HT1080 (cell line): ENCODE results near the gene DHX9. TPM values are rescaled to one million over a fixed set of nuclear protein-coding genes. Genes with fewer than 3 reads are reported as not detected.
A peak's percentile ranks its signal among the peaks of the same experiment; 100 is the strongest.

ENCODE experiments used
- DNase-seq: peaks from one replicate; pipeline ENCODE4 v3.0.0-alpha.2; 2015; ENCODE audit warnings: low read depth
- polyA plus RNA-seq, 2 experiments: library from polyadenylated mRNA; depleted of rRNA; stranded (reverse); fragments of >200 nt; gene quantifications; 2 replicates each; pipeline ENCODE4 v1.2.3, GENCODE V29; 2015
- total RNA-seq: library from RNA; depleted of rRNA; stranded (reverse); fragments of >200 nt; shearing (Covaris generic); gene quantifications from 2 replicates; pipeline ENCODE4 v1.2.3, GENCODE V29; 2014; rRNA removed

DHX9 gene
- total RNA-seq, result 198 and 201 TPM in 2 replicates
- polyA plus RNA-seq (2015; cell fraction: cytosol; rRNA removed), result 118 and 136 TPM in 2 replicates
- polyA plus RNA-seq (2015; cell fraction: nucleus; rRNA removed), result 363 and 410 TPM in 2 replicates

DNA sequence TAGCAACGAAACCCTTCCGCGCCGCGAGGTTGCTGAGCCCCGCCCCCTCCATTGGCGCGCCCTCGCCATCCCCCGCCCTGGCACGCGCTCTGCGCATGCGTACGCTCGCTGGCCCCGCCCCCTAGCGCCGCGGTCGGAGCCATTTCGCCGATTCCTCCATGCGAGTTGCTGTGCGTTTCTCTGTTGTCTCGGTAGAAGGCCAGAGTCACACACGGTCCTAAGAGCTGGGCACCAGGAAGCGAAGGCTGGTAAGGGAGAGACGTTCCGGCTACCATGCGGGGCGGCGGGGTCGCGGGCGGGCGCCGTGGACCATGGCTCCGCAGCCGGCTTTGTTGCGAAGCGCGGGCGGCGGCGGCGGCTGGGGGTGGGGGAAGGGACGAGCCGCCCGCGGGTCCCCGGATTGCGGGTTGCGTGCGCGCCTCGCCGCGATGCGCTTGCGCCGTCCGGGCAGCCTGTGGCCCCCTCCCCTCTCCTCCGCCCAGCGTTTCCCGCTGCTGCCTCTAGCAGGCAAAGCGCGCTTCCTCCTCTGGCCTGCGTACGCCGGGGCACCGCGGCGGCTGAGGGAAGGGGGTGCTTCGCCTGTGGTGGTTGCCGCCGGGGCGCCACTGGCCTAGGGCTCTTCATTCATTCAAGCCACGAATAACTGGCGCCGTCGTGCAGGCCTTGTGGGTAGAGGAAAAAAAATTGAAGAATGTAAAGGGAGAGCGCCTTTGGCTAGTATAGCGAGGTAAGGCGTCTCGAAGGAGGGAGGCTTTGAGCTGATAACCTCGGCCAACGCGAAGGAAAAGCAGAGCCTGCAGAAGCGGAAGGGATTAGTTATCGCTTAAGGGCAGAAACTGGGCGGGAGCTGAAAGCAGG is at the start of gene DHX9:
Gene DHX9, plus strand, starts transcription at position 139 of the 858 bp plus-strand sequence. CDS start 3,220 bp downstream, outside the sequence.
- DNase-seq, result peak; percentile 80

DNA sequence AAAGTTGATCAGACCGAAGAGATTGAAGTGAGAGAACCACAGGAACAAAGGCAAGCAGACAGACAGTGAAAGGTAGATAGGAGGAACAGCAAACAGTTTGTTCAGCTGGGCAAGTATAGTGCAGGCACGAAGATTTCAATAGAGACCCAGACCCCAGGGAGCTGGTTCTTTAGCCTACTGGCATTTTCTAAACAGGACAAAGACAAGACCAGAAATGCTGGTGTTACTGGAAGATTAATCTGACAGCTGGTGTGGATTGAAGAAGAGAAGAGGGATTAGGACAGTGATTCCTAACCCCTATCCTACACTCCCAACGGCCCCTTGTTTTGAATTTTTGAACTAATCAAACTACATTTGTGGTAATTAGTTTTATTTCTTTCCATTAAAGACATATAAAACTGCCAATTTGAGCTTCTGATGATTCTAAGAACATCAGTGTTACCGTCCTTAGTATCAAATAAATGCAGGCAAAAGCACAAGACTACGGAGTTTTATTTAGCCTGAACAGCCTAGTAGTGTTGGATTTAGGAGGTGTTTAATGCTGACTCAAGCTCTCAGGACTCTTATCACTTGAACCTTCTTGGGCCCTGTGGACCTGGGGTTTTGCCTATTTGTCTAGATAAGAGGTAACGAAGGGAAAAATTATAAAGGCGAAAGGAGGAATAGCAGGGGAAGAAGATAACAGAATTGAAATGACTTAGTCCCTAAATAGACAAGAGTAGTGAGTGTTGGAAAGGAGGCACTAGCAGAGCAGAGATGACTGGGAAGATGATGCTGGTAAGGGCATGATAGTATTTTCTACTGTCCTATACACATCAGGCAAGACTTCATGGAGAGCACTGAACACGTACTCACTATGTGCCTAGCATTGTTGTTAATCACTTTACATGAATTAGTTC is 47.6 kb upstream of the DHX9 start:
- DNase-seq, result no peak

DNA sequence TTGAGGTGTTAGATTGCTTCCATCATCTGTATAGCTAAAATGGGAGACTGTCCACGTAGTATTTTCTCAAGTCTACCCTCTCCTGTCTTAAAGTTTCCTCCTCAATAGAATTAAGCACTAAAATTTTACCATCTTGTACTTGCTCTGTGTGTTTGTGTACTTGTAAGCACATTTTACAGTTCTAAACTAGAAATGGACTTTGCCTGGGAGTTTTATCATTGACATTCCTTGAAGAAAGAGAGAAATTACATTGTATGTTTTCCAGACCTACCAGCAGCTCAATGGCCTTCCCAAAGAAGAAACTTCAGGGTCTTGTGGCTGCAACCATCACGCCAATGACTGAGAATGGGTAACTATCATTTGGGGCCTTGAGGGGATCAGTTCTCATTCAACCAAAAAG is 45.1 kb upstream of the DHX9 start:
- no peak for DNase-seq

DNA sequence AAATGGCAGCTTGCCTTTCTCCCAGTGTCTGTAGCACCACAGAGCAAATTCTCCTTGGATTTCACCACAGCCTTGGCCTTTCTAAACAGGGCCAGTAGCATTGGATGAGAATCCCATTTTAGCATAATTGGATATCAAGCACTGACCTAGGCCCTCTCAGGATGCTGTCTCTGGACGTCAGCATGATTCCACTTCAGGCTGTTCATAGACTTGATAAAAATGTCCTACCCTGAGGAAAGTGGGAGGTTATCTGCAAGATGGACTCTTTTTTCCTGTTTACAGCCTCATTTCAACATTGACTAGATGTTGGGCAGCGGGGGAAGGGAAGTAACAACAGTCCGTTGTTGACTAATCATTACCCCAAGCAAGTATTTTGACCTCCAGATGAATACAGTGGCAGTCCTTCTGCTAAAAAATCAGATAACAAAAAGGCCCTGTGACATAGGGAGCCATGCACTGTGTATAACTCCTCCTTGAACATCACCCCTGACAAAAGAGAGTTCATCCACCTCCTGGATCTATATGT is 44.4 kb upstream of the DHX9 start:
- DNase-seq, result no peak

DNA sequence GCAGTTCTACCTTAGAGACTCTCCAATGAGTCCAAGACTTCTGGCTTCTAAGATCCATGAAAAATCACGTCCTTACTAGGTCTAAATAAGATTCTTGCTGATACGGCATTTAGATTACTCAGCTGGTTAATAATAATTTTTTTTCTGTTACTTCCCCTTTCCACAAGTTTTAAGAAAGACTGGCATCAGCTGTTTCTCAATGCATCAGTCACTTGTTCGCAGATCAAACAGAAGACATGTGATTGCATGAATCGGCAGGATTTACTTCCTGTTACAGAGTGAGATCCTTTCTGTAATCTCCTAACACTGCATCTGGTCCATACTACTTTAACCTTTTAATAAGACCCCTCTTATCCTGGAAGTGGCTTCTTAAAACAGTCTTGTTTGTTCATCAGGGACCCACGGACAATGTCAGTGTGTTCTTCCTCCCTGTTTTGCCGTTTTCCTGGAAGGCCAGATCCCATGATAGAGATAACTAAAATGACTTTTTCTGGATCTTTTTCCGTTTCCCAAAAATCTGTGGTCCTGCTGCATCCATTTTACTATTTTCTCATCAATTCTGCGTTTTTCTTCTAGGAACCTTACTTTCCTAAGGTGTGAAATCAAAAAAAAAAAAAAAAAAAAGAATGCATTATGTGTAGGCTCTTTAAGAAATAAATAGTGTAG is 43.5 kb upstream of the DHX9 start:
- DNase-seq, result no peak

DNA sequence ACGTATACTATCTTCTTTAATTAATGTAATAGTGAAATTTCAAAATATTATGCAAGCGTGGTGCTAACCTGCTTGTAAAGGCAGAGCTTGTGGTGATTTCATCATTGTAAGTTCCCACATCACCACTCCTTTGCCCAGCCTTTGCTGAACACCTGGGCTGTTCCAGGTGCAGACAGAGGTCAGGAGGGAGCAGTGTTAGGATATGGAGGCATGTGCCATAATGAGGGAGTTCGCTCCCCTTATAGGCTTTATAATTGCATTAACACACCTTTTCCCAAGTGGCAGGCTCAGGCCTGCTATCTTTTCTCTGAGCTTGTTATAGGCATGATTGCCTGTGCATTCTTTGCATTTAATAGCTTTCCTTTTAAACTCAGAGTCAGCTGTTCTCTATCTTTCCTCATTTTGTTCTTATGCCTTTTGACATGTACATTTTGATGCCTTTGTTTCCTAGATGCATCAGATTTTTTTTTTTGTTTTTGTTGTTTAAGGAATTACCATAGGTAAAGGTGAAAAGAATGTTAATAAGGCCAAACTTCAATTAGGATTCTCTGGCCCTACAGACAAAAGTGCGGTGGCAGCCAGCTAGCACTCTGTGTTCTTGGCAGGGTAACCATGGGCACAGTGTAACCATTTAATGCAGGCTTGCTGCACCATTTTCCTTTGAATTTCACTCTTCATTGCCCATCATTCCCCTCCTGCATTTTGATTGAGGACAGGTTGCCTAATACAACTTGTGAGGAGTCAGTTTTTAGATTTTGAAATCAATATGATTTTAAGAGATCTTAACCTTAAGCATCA is 36.9 kb upstream of the DHX9 start:
- DNase-seq, result no peak

DNA sequence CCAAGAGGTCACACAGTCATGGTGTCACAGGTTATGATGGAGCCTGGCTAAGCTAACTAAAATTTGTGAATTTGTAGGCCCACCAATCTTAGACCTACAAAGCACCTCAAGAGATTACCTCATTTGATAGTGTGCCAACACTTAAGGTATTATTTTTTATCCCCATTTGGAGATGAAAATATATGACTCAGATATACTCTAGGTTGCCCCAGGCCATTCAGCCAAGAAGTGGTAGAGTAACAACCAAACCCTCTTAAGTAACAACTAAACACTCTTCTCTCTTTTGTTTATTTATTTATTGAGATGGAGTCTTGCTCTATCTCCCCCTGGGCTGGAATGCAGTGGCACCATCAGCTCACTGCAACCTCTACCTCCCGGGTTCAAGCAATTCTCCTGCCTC is 35.3 kb upstream of the DHX9 start:
- DNase-seq, result no peak

DNA sequence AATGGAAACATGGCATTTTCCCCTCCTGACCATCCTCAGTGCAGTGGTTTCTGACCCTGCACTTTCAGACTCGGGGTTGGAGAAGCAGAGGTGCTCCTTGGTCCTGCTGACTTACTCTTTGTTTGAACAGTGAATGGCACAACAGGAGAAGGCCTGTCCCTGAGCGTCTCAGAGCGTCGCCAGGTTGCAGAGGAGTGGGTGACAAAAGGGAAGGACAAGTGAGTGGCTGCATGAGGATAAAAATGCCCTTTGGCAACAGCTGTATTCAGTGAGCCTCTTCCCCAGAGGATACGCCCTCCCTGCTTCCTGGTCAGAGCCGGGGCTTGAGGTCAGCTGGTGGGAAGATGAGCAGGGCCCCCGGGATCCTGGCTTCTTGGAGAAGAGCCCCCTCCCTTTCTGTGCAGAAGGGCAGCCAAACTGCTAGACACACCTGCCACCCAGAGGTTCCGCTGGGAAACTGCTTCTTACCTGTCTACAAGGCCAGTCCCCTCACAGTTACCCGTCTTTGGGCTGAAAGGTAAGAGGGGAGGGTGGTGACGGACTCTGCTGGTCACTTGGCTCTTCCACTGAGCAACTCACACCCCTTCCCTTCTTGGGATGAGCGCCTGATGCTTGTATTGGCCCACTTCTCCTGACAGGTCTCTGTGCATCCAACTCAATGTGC is 33.0 kb upstream of the DHX9 start:
- DNase-seq, result no peak

DNA sequence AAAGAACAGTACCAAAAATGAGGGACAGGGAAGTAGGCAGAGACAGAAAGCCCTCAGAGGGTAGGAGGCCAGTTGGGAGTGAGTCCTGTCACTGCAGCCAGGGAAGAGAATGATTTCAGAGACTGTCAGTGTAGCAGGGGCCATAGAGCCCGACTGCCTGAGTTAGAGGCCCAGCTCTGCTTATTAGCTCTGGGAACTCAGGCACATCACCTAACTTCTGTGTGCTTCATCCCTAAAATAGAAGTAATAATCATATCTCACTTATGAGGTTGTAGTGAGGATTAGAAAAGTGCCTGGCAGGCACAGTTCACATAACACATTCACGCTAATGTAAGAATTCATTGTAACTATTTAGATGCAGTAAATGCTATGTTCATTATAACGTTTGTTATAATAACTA is 31.2 kb upstream of the DHX9 start:
- DNase-seq, result no peak

DNA sequence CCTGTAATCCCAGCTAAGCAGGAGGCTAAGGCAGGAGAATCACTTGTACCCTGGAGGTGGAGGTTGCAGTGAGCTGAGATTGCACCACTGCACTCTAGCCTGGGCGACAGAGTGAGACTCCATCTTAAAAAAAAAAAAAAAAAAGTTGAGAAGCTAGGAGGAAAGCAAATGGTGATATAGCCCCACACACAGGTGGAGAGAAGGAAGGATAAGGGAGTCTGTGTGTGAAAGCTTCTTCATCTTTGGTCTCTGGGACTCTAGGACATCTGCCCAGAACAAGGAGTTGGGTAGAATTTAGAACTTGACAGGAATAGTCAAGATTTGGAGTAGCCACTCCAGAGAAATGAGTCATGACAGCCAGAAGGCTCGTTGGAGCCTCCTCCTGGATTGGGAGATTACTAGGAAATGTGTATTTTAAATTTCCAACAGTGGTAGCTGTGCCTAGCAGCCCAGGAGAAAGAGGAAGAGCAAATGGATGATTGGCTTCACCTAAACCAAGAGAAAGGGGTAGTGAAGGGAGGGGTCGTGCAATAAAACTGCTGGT is 29.7 kb upstream of the DHX9 start:
- no peak for DNase-seq

DNA sequence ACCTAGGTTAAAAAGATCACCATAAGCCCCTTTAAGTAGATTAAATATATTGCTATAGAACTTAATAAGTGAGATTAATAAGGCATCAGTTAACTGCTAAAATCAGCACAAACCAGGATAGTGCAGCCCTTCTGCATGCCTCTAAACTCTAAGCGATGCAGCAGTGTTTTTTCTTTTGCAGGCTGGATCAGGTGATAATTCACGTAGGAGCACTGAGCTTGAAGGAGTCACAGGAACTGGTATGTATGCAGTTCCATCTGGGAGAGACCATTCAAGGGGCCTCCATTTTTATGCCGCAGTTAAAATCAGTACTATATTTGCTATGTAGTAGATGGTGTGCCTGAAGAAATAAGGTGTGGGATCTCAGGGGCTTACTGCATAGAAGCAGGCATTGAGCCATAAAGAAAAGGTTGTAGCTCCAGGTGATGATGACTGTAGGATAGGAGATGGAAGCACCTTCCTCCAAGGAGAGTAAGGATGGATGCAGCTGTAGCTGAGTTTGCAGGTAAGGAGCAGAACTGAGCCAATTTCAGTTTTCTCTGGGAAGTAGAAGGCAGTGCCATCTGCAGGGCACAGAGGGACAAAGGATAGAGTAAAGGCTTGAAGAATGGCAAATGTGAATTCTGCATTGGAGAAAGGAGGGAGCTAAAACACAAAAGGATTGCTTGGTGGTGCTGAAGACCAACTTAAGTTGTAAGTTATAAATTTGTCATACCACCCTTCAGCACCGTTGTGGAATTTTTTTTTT is 27.0 kb upstream of the DHX9 start:
- no peak for DNase-seq

DNA sequence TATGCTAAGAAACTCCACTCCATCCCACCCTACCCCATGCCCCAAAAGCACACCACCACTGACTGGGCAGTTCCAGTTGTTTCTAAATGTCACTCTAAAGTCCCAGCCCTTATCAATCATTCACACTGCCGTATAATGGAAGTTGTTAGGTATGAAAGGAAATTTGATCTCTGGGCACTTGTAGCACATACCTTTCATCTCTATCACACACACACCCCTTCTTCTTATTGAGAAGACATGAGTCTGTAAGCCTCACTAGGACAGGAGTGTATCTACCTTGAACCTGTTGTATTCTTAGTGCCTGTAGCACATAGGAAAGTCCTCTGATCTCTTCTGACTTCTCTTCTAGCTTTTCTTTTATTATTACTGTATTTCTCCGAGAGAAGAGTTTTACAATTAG is 22.3 kb upstream of the DHX9 start:
- no peak for DNase-seq

DNA sequence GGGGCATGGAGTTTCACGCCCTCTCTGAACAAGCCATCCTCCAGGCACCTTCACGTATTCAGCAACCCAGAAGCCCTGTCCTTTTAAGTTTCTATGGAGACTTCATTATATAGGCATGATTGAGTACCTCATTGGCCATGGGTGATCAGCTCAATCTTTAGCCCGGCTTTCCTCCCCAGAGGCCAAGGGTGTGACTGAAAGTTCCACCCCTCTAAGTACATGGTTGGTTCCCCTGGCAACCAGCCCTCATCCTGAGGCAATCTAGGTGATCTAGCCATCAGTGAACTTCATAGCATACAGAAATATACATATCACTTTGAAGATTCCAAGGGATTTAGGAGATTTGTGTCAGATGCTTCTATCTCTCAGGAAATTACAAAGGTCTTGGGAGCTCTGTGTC is 21.3 kb upstream of the DHX9 start:
- no peak for DNase-seq

DNA sequence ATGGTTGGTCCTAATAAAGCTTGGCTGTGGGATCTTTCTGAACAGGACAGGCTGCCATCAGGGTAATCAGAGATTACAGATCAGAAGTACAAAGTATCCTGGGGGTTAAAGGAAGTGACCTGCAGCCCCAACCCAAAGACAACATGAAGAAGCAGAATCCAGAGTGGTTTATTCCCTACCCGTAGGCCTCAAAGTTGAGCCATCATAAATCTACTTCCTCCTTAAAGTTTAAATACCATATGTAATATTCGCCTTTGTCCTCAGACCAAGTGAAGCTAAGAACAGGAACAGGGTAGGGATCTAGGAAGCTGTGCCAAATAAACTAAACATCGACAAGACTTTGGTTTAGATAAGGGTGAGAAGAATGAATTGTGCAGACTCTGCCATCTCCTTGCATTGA is 15.9 kb upstream of the DHX9 start:
- no peak for DNase-seq

DNA sequence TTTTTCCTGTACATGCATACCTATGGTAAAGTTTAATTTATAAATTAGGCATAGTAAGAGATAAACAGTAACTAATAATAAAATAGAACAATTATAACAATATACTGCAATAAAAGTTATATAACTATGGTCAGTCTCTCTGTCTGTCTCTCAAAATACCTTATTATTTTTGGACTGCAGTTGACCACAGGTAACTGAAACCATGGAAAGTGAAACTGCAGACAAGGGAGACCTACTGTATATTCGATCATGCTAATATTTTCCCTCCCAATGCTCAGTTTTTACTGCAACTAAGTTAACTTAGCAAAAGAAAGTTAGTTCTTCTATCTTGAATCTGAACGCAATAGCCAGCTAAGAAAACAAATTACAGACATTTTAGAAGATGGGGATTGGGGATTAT is 12.3 kb upstream of the DHX9 start:
- DNase-seq, result no peak

DNA sequence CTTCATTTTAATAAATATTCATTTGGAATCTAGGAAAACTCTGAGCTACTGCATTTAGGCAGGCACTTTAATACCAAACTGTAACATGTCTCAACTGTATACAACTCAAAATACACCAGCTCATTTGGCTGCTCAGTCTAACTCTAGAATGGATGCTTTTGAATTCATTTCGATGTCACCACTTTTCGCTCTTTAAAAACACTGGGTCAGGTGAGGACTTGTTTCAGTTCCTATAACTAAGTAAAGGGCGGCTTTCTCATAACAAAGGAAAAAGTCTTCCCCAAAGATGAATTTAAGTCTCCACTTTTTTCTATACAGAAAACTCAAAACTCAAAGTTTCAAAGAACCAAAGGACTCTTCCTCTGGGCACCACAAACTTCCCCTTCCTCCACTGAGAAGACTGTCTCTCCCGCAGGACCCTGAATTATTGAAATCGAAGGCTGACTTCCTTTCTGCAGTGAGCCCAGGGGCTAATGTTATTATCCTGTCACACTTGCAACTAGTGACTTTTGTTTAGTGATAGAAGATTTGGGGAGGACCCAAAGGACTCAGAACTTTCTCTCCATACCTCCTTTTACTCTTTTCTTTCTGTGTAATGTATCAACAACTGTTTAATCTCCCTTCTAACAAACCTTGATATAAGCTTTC is 9.7 kb upstream of the DHX9 start:
- DNase-seq, result no peak

DNA sequence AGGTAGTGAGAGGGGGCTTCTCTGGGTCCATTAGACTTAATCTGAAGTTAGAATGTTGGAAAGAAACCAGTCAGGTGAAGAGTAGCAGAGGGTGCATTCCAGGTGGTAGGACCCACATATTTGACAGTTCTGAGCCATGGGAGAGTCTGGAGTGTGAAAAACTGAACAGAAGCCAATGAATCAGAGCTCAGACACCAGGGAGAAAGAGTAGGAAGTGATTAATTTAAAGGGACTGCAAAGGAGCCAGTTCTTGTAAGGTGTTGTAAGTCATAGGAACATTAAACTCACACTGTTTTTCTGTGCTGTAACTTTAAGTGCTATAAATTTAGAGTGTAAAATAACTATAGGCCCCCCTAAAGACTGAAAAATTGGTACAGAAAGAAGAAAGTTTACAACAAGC is 5.9 kb upstream of the DHX9 start:
- DNase-seq, result peak; percentile 80

DNA sequence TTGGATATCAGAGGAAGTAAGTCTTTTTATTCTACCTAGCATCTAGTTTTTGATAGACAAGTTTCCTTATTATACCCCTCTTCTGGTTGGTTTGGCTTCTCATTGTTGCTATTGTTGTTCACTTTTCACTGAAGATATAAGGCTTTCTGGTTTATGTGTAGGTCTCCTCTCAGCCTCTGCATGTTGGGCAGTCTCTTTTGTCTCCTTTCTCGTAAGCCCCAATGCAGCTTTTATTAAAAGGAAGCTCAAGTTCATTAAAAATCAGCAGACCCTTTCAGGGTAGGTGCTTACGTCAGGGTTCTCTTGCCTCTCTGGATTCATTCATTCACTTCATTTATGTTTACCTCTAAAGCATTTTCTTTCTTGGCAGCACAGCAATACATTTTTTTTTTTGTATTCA is 4.8 kb upstream of the DHX9 start:
- no peak for DNase-seq
